Measurements from ENCODE around the gene PRR36. TPM values are rescaled to one million over a fixed set of nuclear protein-coding genes. Genes with fewer than 3 reads are reported as not detected.
"Not testable (repeated sequence)": the region's sequence is repeated elsewhere in the genome, so short reads cannot be mapped to it uniquely, and the experiment has no call there.

Gene PRR36
- total RNA-seq, 1 donor from 2014 or later: 0.09 TPM

DNA sequence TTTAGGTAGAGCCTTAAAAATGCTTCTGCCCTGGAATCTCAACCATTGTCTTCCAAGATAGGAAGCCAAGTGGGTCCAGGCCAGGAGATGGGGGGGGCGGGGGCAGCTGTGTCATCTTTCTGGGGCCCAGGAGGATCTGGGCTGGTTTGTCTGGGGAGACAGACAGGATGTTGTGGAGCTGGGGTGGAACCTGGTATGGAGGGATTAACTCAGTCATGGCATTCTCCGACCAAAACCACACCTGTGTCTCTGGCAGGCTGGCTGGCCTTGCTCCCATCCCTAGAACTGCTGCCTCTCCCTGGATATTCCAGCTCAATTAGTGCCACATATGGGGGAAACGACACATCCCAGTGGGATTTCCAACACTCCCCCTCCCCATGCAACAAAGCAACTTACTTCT is 26.7 kb upstream of the PRR36 start:
- intact Hi-C loops (cut with micrococcal nuclease): loop anchor here (5.0 kb wide), 1 partner anchor 74 kb away; no protein-coding TSS in a partner anchor

DNA sequence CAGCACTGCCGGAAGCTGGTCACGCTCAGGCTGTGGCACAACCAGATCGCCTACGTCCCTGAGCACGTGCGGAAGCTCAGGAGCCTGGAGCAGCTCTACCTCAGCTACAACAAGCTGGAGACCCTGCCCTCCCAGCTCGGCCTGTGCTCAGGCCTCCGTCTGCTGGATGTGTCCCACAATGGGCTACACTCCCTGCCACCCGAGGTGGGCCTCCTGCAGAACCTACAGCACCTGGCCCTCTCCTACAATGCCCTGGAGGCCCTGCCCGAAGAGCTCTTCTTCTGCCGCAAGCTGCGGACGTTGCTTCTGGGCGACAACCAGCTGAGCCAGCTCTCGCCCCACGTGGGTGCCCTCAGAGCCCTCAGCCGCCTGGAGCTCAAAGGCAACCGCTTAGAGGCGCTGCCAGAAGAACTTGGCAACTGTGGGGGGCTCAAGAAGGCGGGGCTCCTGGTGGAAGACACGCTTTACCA is 26.2 kb upstream of the PRR36 start:
- intact Hi-C loops (cut with micrococcal nuclease): loop anchor here (5.0 kb wide), 1 partner anchor 73 kb away; no protein-coding TSS in a partner anchor

DNA sequence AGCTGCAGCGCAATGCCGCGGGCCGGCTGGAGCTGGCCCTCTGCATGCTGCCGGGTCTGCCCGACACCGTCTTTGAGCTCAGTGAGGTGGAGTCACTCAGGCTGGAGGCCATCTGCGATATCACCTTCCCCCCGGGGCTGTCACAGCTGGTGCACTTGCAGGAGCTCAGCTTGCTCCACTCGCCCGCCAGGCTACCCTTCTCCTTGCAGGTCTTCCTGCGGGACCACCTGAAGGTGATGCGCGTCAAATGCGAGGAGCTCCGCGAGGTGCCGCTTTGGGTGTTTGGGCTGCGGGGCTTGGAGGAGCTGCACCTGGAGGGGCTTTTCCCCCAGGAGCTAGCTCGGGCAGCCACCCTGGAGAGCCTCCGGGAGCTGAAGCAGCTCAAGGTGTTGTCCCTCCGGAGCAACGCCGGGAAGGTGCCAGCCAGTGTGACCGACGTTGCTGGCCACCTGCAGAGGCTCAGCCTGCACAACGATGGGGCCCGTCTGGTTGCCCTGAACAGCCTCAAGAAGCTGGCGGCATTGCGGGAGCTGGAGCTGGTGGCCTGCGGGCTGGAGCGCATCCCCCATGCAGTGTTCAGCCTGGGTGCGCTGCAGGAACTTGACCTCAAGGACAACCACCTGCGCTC is 25.7 kb upstream of the PRR36 start:
- intact Hi-C loops (cut with micrococcal nuclease): loop anchor here (5.0 kb wide), 1 partner anchor 73 kb away; no protein-coding TSS in a partner anchor

DNA sequence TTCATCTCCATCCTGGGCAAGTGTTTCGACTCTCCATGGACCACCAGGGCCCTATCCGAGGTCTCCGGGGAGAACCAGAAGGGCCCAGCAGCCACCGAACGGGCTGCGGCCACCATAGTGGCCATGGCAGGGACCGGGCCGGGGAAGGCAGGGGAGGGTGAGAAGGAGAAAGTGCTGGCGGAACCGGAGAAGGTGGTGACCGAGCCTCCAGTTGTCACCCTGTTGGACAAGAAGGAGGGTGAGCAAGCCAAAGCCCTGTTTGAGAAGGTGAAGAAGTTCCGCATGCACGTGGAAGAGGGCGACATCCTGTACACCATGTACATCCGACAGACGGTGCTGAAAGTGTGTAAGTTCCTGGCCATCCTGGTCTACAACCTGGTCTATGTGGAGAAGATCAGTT is 24.8 kb upstream of the PRR36 start:
- intact Hi-C loops (cut with micrococcal nuclease): no loop called here

- intact Hi-C loops (cut with micrococcal nuclease): no loop called here
Measured at GRCh38 chr19:7897292-7897691, 23.1 kb upstream of the PRR36 start.

DNA sequence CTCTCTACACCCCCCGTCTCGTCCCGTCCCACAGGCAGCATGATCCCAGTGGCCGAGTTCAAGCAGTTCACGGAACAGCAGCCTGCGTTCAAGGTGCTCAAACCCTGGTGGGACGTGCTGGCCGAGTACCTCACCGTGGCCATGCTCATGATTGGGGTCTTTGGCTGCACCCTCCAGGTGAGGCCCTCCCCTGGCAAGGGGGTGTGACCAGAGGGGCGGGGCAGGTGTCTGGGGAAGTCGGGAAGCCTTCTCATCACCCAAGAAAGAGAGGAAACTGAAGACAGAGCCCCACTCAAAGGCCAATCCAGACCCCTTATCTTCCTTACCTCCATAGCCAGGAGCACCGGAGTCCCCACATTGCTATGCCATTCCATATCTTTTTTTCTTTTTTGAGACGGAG is 21.4 kb upstream of the PRR36 start:
- intact Hi-C loops (cut with micrococcal nuclease): no loop called here

DNA sequence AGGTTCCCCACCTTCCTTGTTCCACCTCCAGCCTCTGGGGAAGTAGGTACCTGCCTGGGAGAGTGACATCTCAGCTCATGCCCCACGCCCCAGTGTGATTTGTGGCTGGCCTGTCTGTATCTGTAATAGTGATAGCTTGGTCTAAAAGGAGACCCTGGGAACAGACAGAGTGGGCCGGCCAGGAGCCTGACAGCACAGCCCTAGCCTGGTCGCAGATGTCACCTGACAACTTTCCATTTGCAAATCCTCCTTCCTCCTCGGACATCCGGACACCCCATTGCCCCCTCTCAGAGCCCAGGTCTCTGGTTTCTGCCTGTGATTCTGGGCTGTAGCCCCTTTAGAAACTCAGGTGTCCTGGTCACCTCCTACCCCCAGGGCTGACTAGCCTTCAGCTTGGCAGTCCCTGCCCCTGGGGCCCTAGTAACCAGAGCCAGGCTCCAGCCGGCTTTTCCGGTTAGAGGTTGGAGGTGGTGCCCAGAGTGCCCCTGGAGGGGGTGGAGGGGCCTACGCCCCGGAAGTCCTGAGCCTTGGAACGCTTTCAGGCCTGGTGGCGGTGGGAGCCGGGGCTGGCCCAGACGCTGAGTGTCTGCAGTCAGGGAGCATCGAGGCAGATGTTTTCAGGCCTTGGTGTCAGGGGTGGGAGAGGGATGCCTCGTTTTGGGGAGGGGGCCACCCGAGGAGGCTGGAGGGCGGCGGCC is 20.6 kb upstream of the PRR36 start:
- intact Hi-C loops (cut with micrococcal nuclease): no loop called here

- intact Hi-C loops (cut with micrococcal nuclease): not testable (repeated sequence)
Measured at GRCh38 chr19:7893362-7894101, 19.3 kb upstream of the PRR36 start.

- intact Hi-C loops (cut with micrococcal nuclease): no loop called here
Measured at GRCh38 chr19:7888826-7889217, 14.6 kb upstream of the PRR36 start.

- intact Hi-C loops (cut with micrococcal nuclease): no loop called here
Measured at GRCh38 chr19:7888145-7888825, 14.1 kb upstream of the PRR36 start, which contains the start of gene LRRC8E. Gene LRRC8E (plus strand): TSS chr19:7888510. CDS start chr19:7895604, 7,094 bp downstream.

GRCh38 chr19:7887408-7888144 is 13.4 kb upstream of the PRR36 start:
- intact Hi-C loops (cut with micrococcal nuclease): no loop called here

DNA sequence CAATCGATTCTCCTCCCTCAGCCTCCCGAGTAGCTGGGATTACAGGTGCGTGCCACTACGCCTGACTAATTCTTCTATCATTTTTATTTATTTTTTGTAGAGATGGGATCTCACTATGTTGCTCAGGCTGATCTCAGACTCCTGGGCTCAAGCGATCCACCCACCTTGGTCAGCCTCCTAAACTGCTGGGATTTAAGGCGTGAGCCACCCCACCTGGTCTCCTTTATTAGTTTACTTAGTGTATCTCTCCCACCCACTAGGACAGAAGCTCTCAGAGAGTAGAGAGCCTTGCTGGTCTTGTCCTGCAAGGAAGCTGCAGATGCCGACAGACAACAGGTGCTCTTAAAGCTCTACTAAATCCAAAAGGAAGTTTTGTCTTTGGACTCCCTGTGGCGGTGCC is 11.6 kb upstream of the PRR36 start:
- intact Hi-C loops (cut with micrococcal nuclease): no loop called here

GRCh38 chr19:7883796-7884570 is 9.8 kb upstream of the PRR36 start:
- intact Hi-C loops (cut with micrococcal nuclease): no loop called here

DNA sequence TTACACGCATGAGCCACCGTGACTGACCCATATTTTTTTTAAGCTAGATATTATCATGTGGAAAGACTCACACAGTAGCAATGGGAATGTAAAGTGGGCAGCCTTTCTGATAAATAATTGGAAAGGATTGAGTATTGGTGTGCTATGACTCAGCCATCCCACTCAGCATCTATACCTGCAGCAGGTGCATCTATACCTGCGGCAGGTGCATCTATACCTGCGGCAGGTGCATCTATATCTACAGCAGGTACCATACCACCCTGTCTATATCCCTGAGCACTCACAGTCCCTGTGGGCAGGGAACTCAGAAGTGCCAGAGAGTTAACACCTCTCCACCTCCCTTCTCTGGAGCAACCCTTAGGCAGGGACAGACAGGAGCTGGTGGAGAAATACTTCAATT is 8.9 kb upstream of the PRR36 start:
- intact Hi-C loops (cut with micrococcal nuclease): no loop called here

DNA sequence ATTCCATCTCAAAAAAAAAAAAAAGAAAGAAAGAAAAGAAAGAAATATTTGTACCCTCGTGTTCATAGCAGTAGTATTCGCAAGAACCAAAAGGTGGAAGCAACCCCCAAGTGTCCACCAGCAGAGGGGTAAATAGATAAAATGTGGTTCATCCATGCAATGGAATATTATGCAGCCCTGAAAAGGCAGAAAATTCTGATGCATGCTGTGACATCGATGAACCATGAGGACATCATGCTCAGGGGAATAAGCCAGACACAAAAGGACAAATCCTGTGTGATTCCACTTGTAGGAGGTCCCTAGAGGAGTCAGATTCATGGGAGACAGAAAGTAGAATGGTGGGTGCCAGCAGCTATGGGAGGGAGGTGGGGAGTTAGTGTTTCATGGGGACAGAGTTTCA is 7.7 kb upstream of the PRR36 start:
- intact Hi-C loops (cut with micrococcal nuclease): no loop called here

GRCh38 chr19:7879836-7880235 is 5.6 kb upstream of the PRR36 start:
- intact Hi-C loops (cut with micrococcal nuclease): no loop called here

DNA sequence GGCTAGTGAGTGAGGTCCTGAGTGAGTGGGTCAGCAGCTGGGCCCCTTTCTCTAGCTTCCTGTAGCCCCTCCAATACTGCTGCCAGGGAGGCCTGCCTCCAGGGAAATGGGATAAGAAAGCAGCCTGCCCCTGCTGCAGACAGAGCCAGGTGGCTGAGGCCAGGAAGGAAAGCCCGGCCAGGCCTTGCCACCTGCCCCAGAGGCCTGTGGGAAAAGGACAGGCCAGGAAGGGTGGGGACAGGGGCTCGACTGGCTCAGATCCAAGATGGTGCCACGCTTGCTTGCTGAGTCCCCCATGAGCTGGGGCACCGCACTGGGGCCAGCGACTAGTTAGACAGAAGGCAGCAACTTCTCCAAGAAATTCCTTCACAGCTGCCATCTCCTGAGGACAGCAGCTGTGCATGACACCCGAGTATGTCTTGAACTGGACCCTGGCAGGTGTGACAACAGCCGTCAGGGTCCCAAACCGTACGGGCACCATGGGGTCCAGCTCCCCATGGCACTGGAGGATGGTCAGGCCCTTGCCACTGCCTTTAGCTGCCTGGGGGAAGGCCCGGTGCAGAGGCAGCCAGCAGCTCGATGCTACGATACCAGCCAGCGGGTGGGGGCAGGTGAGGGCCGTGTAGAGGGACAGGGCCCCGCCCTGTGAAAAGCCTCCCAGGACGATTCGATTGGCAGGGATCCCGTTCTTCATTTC is 5.1 kb upstream of the PRR36 start:
- intact Hi-C loops (cut with micrococcal nuclease): no loop called here

- intact Hi-C loops (cut with micrococcal nuclease): no loop called here
Measured at GRCh38 chr19:7877249-7877836, 3.2 kb upstream of the PRR36 start.

- intact Hi-C loops (cut with micrococcal nuclease): no loop called here
Measured at GRCh38 chr19:7874897-7875273, 695 bp upstream of the PRR36 start.
